Activated naive CD8-positive, alpha-beta T cell treated with anti-CD3 and anti-CD28 coated beads, Interleukin-2, amount 10 ng/mL, durations not matched to agents 7 days and 5 days (primary cell): ENCODE data around the gene PRSS56. TPM values are rescaled to one million over a fixed set of nuclear protein-coding genes. Genes with fewer than 3 reads are reported as not detected.
A peak's percentile ranks its signal among the peaks of the same experiment; 100 is the strongest.

Experiments used
- ATAC-seq: fragments of 150-1000 bp; cut with Tn5 transposase; one replicate; pipeline ENCODE4 v1.10.0; 2021; ENCODE audit warnings: low read depth, moderate library complexity
- POLR2A ChIA-PET: fragments of 350-600 bp; sonication (Branson Sonifier 250); formaldehyde crosslinking; loops from one replicate; lab custom pipeline; 2021; ENCODE audit warnings: antibody characterized with exemption; lab: Charles Lee
- DNase-seq: peaks from one replicate; pipeline ENCODE4 v3.0.0; 2021
- H3K27ac Mint-ChIP-seq: one replicate; pipeline ENCODE4 v1.8.0; 2022; ENCODE audit warnings: mild to moderate bottlenecking, mixed read lengths
- H3K27me3 Mint-ChIP-seq: one replicate; pipeline ENCODE4 v1.8.0; 2022; ENCODE audit warnings: mild to moderate bottlenecking, moderate library complexity, mixed read lengths
- H3K36me3 Mint-ChIP-seq: one replicate; pipeline ENCODE4 v1.8.0; 2021; ENCODE audit warnings: mild to moderate bottlenecking, mixed read lengths
- H3K4me1 Mint-ChIP-seq: one replicate; pipeline ENCODE4 v1.8.0; 2021; ENCODE audit warnings: mixed read lengths
- H3K4me3 Mint-ChIP-seq: one replicate; pipeline ENCODE4 v1.8.0; 2022; ENCODE audit warnings: mild to moderate bottlenecking, moderate library complexity, mixed read lengths
- H3K9me3 Mint-ChIP-seq: one replicate; pipeline ENCODE4 v1.8.0; 2021; ENCODE audit warnings: mixed read lengths
- total RNA-seq, 2 experiments: library from RNA; stranded (reverse); gene quantifications; one replicate each; pipeline ENCODE4 v1.2.3, GENCODE V29; 2021

The PRSS56 gene
- total RNA-seq, 2 experiments from 2014 or later: not detected

DNA sequence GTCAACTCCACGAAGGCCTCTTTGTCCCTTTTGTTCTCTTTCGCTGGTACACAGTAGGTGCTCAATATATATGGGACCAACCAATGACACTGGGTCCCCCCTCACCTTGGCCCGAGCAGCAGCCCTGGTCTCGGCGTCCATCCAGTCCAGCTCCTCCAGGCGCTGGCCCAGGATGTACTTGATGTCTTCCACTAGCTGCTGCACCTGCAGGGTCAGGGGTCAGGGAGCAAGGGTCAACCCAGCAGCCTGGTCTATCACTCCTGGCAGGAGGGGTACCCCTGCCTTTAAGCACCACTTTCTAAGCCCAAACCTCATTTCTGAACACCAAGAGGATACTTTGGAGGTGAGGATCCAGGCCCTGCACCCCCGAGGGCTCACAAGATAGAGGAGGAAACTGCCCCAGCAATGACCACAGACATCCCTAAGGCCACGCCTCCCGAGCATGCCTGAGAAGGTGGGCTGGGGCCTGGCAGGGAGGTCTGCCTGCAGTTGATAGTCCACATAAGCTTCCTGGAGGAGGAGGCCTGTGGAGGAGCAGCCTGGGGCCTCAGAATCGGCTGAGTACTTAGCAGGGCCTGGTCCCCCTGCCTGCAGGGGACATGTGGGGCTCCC, 36.8 kb upstream of the PRSS56 start:
- no peak for DNase-seq
- no peak overlapping the region for H3K4me3 Mint-ChIP-seq
- H3K27ac Mint-ChIP-seq: no peak overlapping the region
- no peaks in the 10 kb centered on the region for H3K4me1 Mint-ChIP-seq
- peaks cover 30% of the 10 kb centered on the region for H3K27me3 Mint-ChIP-seq
- no peaks in the 10 kb centered on the region for H3K36me3 Mint-ChIP-seq
- no peaks in the 10 kb centered on the region for H3K9me3 Mint-ChIP-seq
- POLR2A ChIA-PET: no interaction called here
- no peak for ATAC-seq

GRCh38 chr2:232483923-232484627, 36.1 kb upstream of the PRSS56 start:
- DNase-seq (peak; percentile 26), ATAC-seq (no peak)
- Mint-ChIP-seq H3K4me1 (no peaks in the 10 kb centered on the region), H3K27me3 (peaks cover 36% of the 10 kb centered on the region), H3K9me3 (no peaks in the 10 kb centered on the region), H3K4me3 (no peak overlapping the region), H3K36me3 (no peaks in the 10 kb centered on the region), H3K27ac (no peak overlapping the region)
- POLR2A ChIA-PET: no interaction called here

DNA sequence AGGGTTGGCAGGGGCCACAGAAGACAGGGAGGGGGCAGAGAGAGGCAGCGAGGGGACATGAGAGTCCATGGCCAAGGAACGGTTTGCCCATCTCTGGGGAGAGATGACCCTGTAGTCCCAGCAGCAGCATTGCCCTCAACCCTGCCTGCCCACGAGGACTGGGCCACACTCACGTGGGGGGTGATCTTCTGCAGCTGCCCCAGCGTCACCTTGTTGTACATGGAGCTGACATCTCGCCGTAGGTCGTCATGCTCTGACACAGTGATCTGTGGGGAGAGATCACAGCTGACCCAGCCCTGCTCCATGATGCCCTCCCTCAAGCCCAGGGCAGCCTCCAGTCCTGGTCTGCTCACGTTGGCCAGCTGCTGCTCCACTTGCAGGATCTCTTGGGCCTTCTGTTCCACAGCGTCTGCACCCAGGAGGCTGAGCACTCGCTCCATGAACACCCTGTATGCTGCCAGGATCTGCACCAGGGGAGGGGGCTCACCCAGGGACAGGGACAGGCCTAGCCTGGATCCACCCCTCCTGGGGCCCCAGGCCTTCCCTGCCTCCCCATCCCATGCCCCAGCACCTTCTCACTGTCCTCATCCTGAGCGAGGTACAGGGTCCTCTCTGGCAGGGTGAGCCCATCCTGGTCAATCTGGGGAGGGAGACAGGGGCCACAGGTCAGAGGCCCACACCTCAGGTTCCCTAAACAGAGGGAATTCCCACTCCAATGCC, 35.4 kb upstream of the PRSS56 start:
- DNase-seq (peak; percentile 25), ATAC-seq (no peak)
- Mint-ChIP-seq H3K4me3 (no peak overlapping the region), H3K4me1 (no peaks in the 10 kb centered on the region), H3K27ac (no peak overlapping the region), H3K36me3 (no peaks in the 10 kb centered on the region), H3K9me3 (no peaks in the 10 kb centered on the region), H3K27me3 (peaks cover 43% of the 10 kb centered on the region)
- POLR2A ChIA-PET: no interaction called here

GRCh38 chr2:232485348-232485756, 34.8 kb upstream of the PRSS56 start:
- Mint-ChIP-seq H3K36me3 (no peaks in the 10 kb centered on the region), H3K27me3 (peaks cover 45% of the 10 kb centered on the region), H3K4me1 (no peaks in the 10 kb centered on the region), H3K9me3 (no peaks in the 10 kb centered on the region), H3K4me3 (no peak overlapping the region), H3K27ac (no peak overlapping the region)
- ATAC-seq (no peak), DNase-seq (peak; percentile 35)
- POLR2A ChIA-PET: no interaction called here

- Mint-ChIP-seq H3K4me3 (no peak overlapping the region), H3K4me1 (no peaks in the 10 kb centered on the region), H3K36me3 (no peaks in the 10 kb centered on the region), H3K27ac (no peak overlapping the region), H3K27me3 (peaks cover 45% of the 10 kb centered on the region), H3K9me3 (no peaks in the 10 kb centered on the region)
- peak; percentile 38 for DNase-seq
- POLR2A ChIA-PET: no interaction called here
- no peak for ATAC-seq
These were observed 34.2 kb upstream of the PRSS56 start for GRCh38 chr2:232485757-232486557.

DNA sequence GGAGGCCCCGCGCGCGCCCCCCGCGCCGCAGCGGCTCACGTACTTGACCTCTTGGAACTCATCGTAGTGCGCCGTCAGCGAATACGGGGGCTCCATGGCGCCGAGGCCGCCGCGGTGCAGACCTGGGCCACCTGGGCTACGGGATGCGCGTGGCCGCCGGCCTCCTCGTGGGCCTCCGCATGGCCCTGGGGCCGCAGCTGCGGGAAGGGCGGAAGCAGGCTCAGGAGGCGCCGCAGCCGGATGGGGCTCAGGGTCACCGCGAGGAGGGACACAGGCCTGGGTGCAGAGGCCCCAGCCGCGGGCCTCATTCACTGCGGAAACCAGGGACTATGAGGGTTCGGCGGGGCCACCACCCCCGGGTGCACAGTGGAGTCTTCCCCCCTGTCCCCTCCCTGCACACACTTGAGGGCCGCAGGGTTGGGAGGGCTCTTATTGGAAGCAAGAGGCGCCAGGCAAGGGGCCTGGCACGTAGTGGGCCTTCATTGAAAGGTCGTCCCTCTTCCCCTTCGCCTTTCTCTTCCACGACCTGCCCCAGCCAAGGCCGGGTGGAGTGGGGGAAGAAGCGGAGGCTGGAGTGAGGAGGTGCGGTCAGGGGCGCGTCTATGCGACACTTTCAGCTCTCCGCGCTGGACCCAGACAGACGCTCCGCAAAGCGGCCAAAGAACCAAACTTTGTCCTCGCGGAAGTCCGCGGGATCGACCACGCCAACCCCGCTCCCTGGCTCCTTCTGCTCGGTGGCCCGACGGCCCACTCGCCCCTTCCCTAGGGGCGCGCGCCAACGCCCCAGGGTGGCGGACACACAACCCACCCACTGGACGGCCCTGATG, 33.4 kb upstream of the PRSS56 start:
- no peaks in the 10 kb centered on the region for H3K36me3 Mint-ChIP-seq
- no peak for ATAC-seq
- H3K4me3 Mint-ChIP-seq: no peak overlapping the region
- H3K27ac Mint-ChIP-seq: no peak overlapping the region
- H3K9me3 Mint-ChIP-seq: no peaks in the 10 kb centered on the region
- H3K27me3 Mint-ChIP-seq: peaks cover 47% of the 10 kb centered on the region
- POLR2A ChIA-PET: no interaction called here
- H3K4me1 Mint-ChIP-seq: no peaks in the 10 kb centered on the region
- DNase-seq: peak; percentile 38

GRCh38 chr2:232487385-232488096, 32.6 kb upstream of the PRSS56 start, which contains the start of gene ECEL1:
Gene ECEL1 (minus strand): TSS chr2:232487834. CDS start chr2:232486653, 1,181 bp downstream.
- H3K9me3 Mint-ChIP-seq: no peaks in the 10 kb centered on the region
- ATAC-seq (no peak), DNase-seq (peak; percentile 52)
- POLR2A ChIA-PET: no interaction called here
- no peaks in the 10 kb centered on the region for H3K36me3 Mint-ChIP-seq
- H3K27me3 Mint-ChIP-seq: peaks cover 47% of the 10 kb centered on the region
- H3K4me1 Mint-ChIP-seq: no peaks in the 10 kb centered on the region
- no peak within 1 kb of the TSS for H3K4me3 Mint-ChIP-seq
- no peak within 1 kb of the TSS for H3K27ac Mint-ChIP-seq

GRCh38 chr2:232488097-232488711, 32.0 kb upstream of the PRSS56 start:
- POLR2A ChIA-PET: no interaction called here
- Mint-ChIP-seq H3K9me3 (no peaks in the 10 kb centered on the region), H3K4me1 (no peaks in the 10 kb centered on the region), H3K27ac (no peak overlapping the region), H3K4me3 (no peak overlapping the region), H3K27me3 (peaks cover 45% of the 10 kb centered on the region), H3K36me3 (no peaks in the 10 kb centered on the region)
- ATAC-seq (no peak), DNase-seq (no peak)

DNA sequence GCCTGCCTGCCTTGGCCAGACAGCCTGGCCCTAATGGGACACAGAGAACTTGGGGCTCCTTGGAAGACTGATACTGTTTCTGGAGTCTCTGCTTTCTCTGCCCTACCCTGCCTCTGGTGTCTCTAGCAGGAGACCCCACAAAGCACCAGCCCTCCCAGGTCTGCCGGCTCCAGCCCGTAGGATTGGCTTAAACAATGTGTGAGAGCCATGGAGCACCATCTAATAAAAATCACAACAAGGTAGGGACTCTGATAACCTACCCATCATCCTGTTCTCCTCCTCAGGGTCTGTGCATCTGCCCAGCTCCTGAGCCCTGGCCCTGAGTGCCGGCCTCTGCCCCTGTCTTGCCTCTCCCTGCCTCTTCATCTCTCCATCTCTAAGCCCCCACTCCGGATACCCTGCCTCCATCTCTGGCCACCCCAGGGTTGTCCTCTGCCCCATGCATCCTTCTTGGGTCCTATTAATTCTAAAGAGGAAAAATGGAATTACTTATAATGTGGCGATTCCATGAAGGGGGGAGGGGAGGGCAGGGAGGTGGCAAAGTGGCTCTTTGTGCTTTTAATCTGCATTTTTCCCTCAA, 31.4 kb upstream of the PRSS56 start:
- POLR2A ChIA-PET: no interaction called here
- H3K9me3 Mint-ChIP-seq: no peaks in the 10 kb centered on the region
- no peak overlapping the region for H3K4me3 Mint-ChIP-seq
- H3K27ac Mint-ChIP-seq: no peak overlapping the region
- H3K4me1 Mint-ChIP-seq: no peaks in the 10 kb centered on the region
- DNase-seq (no peak), ATAC-seq (no peak)
- H3K27me3 Mint-ChIP-seq: peaks cover 45% of the 10 kb centered on the region
- H3K36me3 Mint-ChIP-seq: no peaks in the 10 kb centered on the region

DNA sequence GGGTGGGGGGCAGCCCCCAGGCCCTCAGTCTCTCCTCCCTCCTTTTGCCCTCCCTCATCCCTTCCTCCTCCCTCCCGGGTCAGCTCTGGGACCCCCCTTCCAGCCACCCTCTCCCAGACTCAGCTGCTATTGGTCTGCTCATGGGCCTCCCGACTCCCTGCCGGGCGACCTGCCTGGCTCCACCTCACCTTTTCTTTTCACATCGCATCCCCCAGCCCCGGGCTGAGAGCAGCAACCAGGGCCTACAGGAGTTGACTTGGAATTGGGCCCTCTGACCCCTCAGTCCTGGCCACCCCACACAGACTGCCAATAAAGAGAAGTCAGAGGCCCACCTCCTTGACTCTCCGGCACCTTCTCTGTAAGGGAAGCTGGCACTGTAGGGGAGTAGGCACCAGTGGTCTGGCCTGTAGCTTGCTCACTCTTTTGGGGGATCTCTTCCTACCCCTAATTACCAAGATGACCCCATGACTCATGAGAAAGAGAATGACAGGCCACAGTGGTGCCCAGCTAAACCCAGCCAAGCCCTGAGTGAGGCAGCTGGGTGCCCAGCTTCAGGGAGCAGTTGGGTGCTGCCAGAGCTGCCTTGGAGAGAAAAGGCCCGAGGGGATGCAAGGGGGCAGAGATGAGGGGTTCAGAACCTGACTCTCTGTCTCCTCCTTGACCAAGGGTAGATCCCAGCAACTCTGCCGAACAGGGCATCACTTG, 30.5 kb upstream of the PRSS56 start:
- Mint-ChIP-seq H3K4me1 (no peaks in the 10 kb centered on the region), H3K36me3 (no peaks in the 10 kb centered on the region), H3K27ac (no peak overlapping the region), H3K4me3 (no peak overlapping the region), H3K9me3 (no peaks in the 10 kb centered on the region), H3K27me3 (peaks cover 39% of the 10 kb centered on the region)
- DNase-seq (peak; percentile 26), ATAC-seq (no peak)
- POLR2A ChIA-PET: no interaction called here
